HepG2 (cell line): Measurements from ENCODE around the gene PAIP2. TPM values are rescaled to one million over a fixed set of nuclear protein-coding genes. Genes with fewer than 3 reads are reported as not detected.

ENCODE experiments used
- ATAC-seq: fragments of 200-7000 bp; cut with Tn5 transposase; 3 replicates; pipeline ENCODE4 v1.9.1; 2020; ENCODE audit warnings: mild to moderate bottlenecking, moderate library complexity
- BruUV-seq: library from RNA; stranded (reverse); fragments of 400-500 nt; replicated peaks from 2 replicates; lab custom pipeline; 2021; lab: Mats Ljungman, UMichigan
- CTCF ChIA-PET: fragments of 300-600 bp; formaldehyde crosslinking; extraction: SDS; loops from one replicate; lab custom pipeline; 2021; ENCODE audit warnings: low total read pairs, inconsistent platforms, low intra/inter-chr PET ratio; lab: Yijun Ruan, JAX
- POLR2A ChIA-PET: fragments of 350-600 bp; sonication (Branson Sonifier 250); formaldehyde crosslinking; loops from one replicate; lab custom pipeline; 2020; ENCODE audit warnings: antibody characterized with exemption, inconsistent platforms; lab: Yijun Ruan, JAX
- DNase-seq: peaks from one replicate; pipeline ENCODE4 v3.0.0-alpha.2; 2015; ENCODE audit warnings: low spot score
- FAIRE-seq: peaks from 3 replicates; lab custom pipeline; 2011; peaks lifted over from hg19 to GRCh38; lab: Jason Lieb, UNC
- H2AFZ ChIP-seq: one replicate; pipeline ENCODE4 v1.6.1; 2011; ENCODE audit warnings: low read length, inconsistent platforms
- H3K27ac ChIP-seq: fragments of 300-600 bp; 3 replicates; pipeline ENCODE4 v1.8.0; 2011; ENCODE audit warnings: mixed run types, mild to moderate bottlenecking, mixed read lengths, low read length, inconsistent platforms; ENCODE audit not compliant: insufficient read depth; ENCODE audit errors: extremely low read length
- H3K27me3 ChIP-seq, 2 experiments: fragments of 200-600 bp in 1 of 2; 2 replicates in 1 of 2; 3 replicates in 1 of 2; pipeline versions ENCODE4 v1.6.0 to v1.8.0; 2011; ENCODE audit warnings: low read length in 2 of 2, mild to moderate bottlenecking in 2 of 2, moderate library complexity in 2 of 2, inconsistent platforms in 1 of 2; ENCODE audit not compliant: insufficient read depth in 2 of 2, control insufficient read depth in 1 of 2
- H3K36me3 ChIP-seq, 2 experiments: fragments of 200-600 bp in 1 of 2; replicated peaks in 1 of 2; 2 replicates in 1 of 2; 3 replicates in 1 of 2; pipeline versions ENCODE4 v1.5.1 to v1.8.0; 2011; ENCODE audit warnings: low read length in 2 of 2, inconsistent platforms in 1 of 2; ENCODE audit not compliant: insufficient read depth in 2 of 2, control insufficient read depth in 1 of 2
- H3K4me1 ChIP-seq: 2 replicates; pipeline ENCODE4 v1.5.1; 2012; ENCODE audit warnings: low read length, inconsistent platforms; ENCODE audit not compliant: insufficient read depth
- H3K4me2 ChIP-seq: 2 replicates; pipeline ENCODE4 v1.6.0; 2011; ENCODE audit warnings: low read depth, low read length, inconsistent platforms
- H3K4me3 ChIP-seq, 3 experiments: fragments of 200-600 bp in 1 of 3; sonication (generic), shearing (Covaris generic) in 1 of 3; replicated peaks in 1 of 3; 2 replicates each; pipeline ENCODE4 v1.5.1; 2011 to 2016; ENCODE audit warnings: low read length in 3 of 3, inconsistent platforms in 2 of 3, low read depth in 2 of 3, mild to moderate bottlenecking in 2 of 3, control low read depth in 1 of 3, mixed read lengths in 1 of 3; ENCODE audit not compliant: insufficient read depth in 1 of 3
- H3K79me2 ChIP-seq: one replicate; pipeline ENCODE4 v1.6.1; 2011; ENCODE audit warnings: low read length, inconsistent platforms; ENCODE audit not compliant: insufficient read depth
- H3K9ac ChIP-seq: 2 replicates; pipeline ENCODE4 v1.6.0; 2011; ENCODE audit warnings: mild to moderate bottlenecking, low read depth, low read length, inconsistent platforms; ENCODE audit not compliant: insufficient read depth
- H3K9me3 ChIP-seq: 2 replicates; pipeline ENCODE4 v1.5.1; 2012; ENCODE audit warnings: mild to moderate bottlenecking, low read length
- H4K20me1 ChIP-seq: 2 replicates; pipeline ENCODE4 v1.6.0; 2011; ENCODE audit warnings: inconsistent platforms, mild to moderate bottlenecking, low read length, moderate library complexity; ENCODE audit not compliant: insufficient read depth
- ATF7 ChIP-seq, 2 experiments: fragments of 450-650 bp in 1 of 2; sonication (generic) in 1 of 2; formaldehyde crosslinking in 1 of 2; IDR thresholded peaks; 2 replicates each; pipeline versions ENCODE4 v1.4.0 to v1.6.1; 2016 to 2020; ENCODE audit warnings: antibody characterized with exemption in 1 of 2, mild to moderate bottlenecking in 1 of 2, missing genetic modification reagents in 1 of 2
- FOXM1 ChIP-seq: sonication (generic); formaldehyde crosslinking; IDR thresholded peaks from 2 replicates; pipeline ENCODE4 v1.5.0; 2020; ENCODE audit warnings: missing genetic modification reagents
- FOXP1 ChIP-seq, 2 experiments: fragments of 450-650 bp in 1 of 2; IDR thresholded peaks; 2 replicates each; pipeline ENCODE4 v1.6.1; 2017 to 2018; ENCODE audit warnings: antibody characterized with exemption in 1 of 2
- HNRNPH1 ChIP-seq: fragments of 200-400 bp; formaldehyde crosslinking; optimal IDR thresholded peaks from 2 replicates; pipeline ENCODE3; 2017; ENCODE audit warnings: mild to moderate bottlenecking, low read depth, low read length
- KDM5B ChIP-seq: sonication (generic); formaldehyde crosslinking; IDR thresholded peaks from 2 replicates; pipeline ENCODE4 v1.4.0; 2020; ENCODE audit warnings: missing genetic modification reagents, mild to moderate bottlenecking, borderline replicate concordance
- KMT2A ChIP-seq: sonication (generic); formaldehyde crosslinking; IDR thresholded peaks from 2 replicates; pipeline ENCODE4 v1.4.0; 2020; ENCODE audit warnings: missing genetic modification reagents
- NFYB ChIP-seq: sonication (generic); formaldehyde crosslinking; IDR thresholded peaks from 2 replicates; pipeline ENCODE4 v1.4.0; 2020; ENCODE audit warnings: missing genetic modification reagents
- PCBP1 ChIP-seq: fragments of 200-400 bp; formaldehyde crosslinking; IDR thresholded peaks from 2 replicates; pipeline ENCODE4 v1.6.1; 2017; ENCODE audit warnings: mild to moderate bottlenecking, low read depth, low read length, borderline replicate concordance
- POLR2A ChIP-seq, 2 experiments: IDR thresholded peaks; 2 replicates each; pipeline ENCODE4 v1.6.1; 2011; ENCODE audit warnings: low read depth in 2 of 2, low read length in 2 of 2, mild to moderate bottlenecking in 1 of 2, moderate library complexity in 1 of 2; ENCODE audit not compliant: insufficient read depth in 1 of 2
- RFX5 ChIP-seq: IDR thresholded peaks from 2 replicates; pipeline ENCODE4 v1.6.1; 2011; ENCODE audit warnings: low read depth, low read length, improper control_type of control experiment
- THAP7 ChIP-seq: sonication (generic); formaldehyde crosslinking; IDR thresholded peaks from 2 replicates; pipeline ENCODE4 v1.8.1; 2023; ENCODE audit warnings: mild to moderate bottlenecking, missing genetic modification reagents
- ZBTB2 ChIP-seq: sonication (generic); formaldehyde crosslinking; IDR thresholded peaks from 2 replicates; pipeline ENCODE4 v1.8.0; 2022; ENCODE audit warnings: low read depth, missing genetic modification reagents
- ZNF589 ChIP-seq: sonication (generic); formaldehyde crosslinking; conservative IDR thresholded peaks from 2 replicates; pipeline ENCODE4 v1.8.0; 2022; ENCODE audit warnings: mild to moderate bottlenecking, moderate library complexity, missing genetic modification reagents
- ZNF790 ChIP-seq: sonication (generic); formaldehyde crosslinking; IDR thresholded peaks from 2 replicates; pipeline ENCODE4 v1.8.0; 2022; ENCODE audit warnings: missing genetic modification reagents, mild to moderate bottlenecking, borderline replicate concordance
- ZSCAN30 ChIP-seq: sonication (generic); formaldehyde crosslinking; IDR thresholded peaks from 2 replicates; pipeline ENCODE4 v1.5.0; 2020; ENCODE audit warnings: mild to moderate bottlenecking, missing genetic modification reagents
- WGBS: methylation state at CpG from one replicate; pipeline ENCODE4 v1.1.6; 2017; ENCODE audit warnings: low lambda C conversion rate; 5-methylcytosine and 5-hydroxymethylcytosine counted together
- in situ Hi-C: cut with HindIII; loops from 2 replicates; pipeline ENCODE4 v1.10.0; 2017; ENCODE audit warnings: low pct_unique_long_range_greater_than_20kb; ENCODE audit not compliant: extremely low pct_ligation_motif_present
- intact Hi-C: fragments of 100-400 bp; cut with micrococcal nuclease; formaldehyde crosslinking; loops from one replicate; pipeline ENCODE4 v1.10.0; 2022; ENCODE audit not compliant: unreplicated experiment
- polyA plus RNA-seq, 8 experiments: library from polyadenylated mRNA; depleted of rRNA in 3 of 8; stranded (reverse) in 7 of 8; unstranded in 1 of 8; fragments of >200 nt; fragmentation: Illumina TruSeq in 4 of 8; extraction: Trizol in 4 of 8; gene quantifications; 2 replicates each; pipeline versions ENCODE4 v1.2.1 to v1.2.3, GENCODE V29; 2011 to 2016; ENCODE audit warnings: low read depth in 4 of 8, missing spikeins in 1 of 8, mixed read lengths in 1 of 8; ENCODE audit not compliant: insufficient read depth in 1 of 8
- total RNA-seq, 5 experiments: library from RNA; depleted of rRNA; stranded (reverse); fragments of >200 nt; fragmentation: Illumina TruSeq; extraction: Trizol; gene quantifications; 2 replicates each; pipeline ENCODE4 v1.2.3, GENCODE V29; 2016; ENCODE audit warnings: low read depth in 1 of 5
- TF ChIP-seq, protein P1 (sequence below): sonication (generic); formaldehyde crosslinking; IDR thresholded peaks from 2 replicates; pipeline ENCODE4 v1.4.0; 2020; ENCODE audit warnings: missing genetic modification reagents

Gene PAIP2
- total and polyA plus RNA-seq, 2 of the 13 experiments (the other 11 are each of a cell fraction or from before 2014, with no cell fraction given), result 61.5 to 76.3 TPM

- no peak for TF ChIP-seq ZBTB2
These were observed 72.3 kb downstream of the PAIP2 start (continued) for GRCh38 chr5:139413963-139414362.

- Histone ChIP-seq H3K4me2 (no peak overlapping the region), H3K27me3 (no peaks in the 10 kb centered on the region), H3K4me3 (no peak overlapping the region), H3K27ac (no peak overlapping the region), H3K79me2 (no peaks in the 10 kb centered on the region), H3K9me3 (no peaks in the 10 kb centered on the region), H4K20me1 (no peaks in the 10 kb centered on the region), H3K9ac (no peak overlapping the region), H2AFZ (no peak overlapping the region), H3K4me1 (peaks cover 37% of the 10 kb centered on the region), H3K36me3 (no peaks in the 10 kb centered on the region; a peak in 1 of 5 replicates)
- no TSS peak for BruUV-seq
- DNase-seq (no peak), ATAC-seq (no peak), FAIRE-seq (no peak)
- ChIA-PET CTCF (no interaction called here), POLR2A (no interaction called here)
- TF ChIP-seq RFX5 (no peak), PCBP1 (no peak), FOXP1 (IDR thresholded peaks at IDR 0.05) (no peak), FOXP1 (CRISPR knock-in tag; IDR thresholded peaks at IDR 0.05) (no peak), THAP7 (no peak), ZNF589 (CRISPR knock-in tag) (no peak), ZSCAN30 (CRISPR knock-in tag) (no peak), NFYB (CRISPR knock-in tag) (no peak), ZNF790 (no peak), KMT2A (CRISPR knock-in tag) (no peak), ATF7 (IDR thresholded peaks at IDR 0.05) (no peak), ATF7 (CRISPR knock-in tag; IDR thresholded peaks at IDR 0.05) (no peak), HNRNPH1 (no peak), KDM5B (CRISPR knock-in tag) (no peak), FOXM1 (CRISPR knock-in tag) (no peak), POLR2A (IDR thresholded peaks at IDR 0.05; ENCODE audit: insufficient read depth in 1 of 2, low read depth in 2 of 2, low read length in 2 of 2) (no peak)
- TF ChIP-seq, protein P1, sequence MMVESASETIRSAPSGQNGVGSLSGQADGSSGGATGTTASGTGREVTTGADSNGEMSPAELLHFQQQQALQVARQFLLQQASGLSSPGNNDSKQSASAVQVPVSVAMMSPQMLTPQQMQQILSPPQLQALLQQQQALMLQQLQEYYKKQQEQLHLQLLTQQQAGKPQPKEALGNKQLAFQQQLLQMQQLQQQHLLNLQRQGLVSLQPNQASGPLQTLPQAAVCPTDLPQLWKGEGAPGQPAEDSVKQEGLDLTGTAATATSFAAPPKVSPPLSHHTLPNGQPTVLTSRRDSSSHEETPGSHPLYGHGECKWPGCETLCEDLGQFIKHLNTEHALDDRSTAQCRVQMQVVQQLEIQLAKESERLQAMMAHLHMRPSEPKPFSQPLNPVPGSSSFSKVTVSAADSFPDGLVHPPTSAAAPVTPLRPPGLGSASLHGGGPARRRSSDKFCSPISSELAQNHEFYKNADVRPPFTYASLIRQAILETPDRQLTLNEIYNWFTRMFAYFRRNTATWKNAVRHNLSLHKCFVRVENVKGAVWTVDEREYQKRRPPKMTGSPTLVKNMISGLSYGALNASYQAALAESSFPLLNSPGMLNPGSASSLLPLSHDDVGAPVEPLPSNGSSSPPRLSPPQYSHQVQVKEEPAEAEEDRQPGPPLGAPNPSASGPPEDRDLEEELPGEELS (CRISPR knock-in tag), result no peak
- intact Hi-C loops, result no loop called here
- in situ Hi-C loops, result no loop called here
- WGBS, result 88% methylated on average over 9 of the region's 9 CpGs
These were observed 73.0 kb downstream of the PAIP2 start for GRCh38 chr5:139414581-139415130.
